ENCODE data around the gene ENPP1.
"Not testable (repeated sequence)": the region's sequence is repeated elsewhere in the genome, so short reads cannot be mapped to it uniquely, and the experiment has no call there.

ENPP1 gene

DNA sequence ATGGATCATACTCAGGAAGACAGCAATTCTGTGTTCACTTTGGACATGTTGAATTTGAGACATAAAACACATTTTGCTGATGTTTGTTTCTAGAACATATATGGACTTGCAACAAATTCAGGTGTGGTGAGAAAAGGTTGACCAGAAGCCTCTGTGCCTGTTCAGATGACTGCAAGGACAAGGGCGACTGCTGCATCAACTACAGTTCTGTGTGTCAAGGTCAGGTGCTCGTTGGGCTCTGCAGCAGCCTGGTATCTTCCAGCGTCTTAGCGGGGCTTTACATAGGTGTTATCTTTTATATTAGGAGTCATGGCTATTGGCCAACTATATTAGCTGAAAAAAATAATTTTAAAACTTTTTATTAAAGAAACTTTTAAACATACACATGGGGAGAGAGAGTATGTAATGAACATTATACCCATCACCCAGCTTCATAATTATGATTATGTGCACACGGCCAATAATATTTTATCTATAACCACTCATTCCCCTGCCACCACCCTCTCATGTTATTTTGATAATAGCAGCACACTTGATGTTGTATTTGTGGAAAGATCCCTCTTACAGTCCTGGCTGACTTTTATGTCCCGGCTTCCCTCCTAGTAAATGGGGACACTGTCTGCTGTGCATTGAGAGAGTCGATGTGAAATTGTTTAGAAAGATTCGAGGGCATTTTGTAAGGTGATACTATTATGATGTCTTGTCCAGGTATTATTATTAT, 43.4 kb downstream of the ENPP1 start:
- no peak for DNase-seq (ENCODE audit: insufficient read length, low spot score)
- no peak for FAIRE-seq
- TF ChIP-seq SPI1 (IDR thresholded peaks at IDR 0.05; ENCODE audit: low read depth, low read length) (no peak), PAX5 (IDR thresholded peaks at IDR 0.05; ENCODE audit: insufficient read depth, low read length, severe bottlenecking) (no peak)

DNA sequence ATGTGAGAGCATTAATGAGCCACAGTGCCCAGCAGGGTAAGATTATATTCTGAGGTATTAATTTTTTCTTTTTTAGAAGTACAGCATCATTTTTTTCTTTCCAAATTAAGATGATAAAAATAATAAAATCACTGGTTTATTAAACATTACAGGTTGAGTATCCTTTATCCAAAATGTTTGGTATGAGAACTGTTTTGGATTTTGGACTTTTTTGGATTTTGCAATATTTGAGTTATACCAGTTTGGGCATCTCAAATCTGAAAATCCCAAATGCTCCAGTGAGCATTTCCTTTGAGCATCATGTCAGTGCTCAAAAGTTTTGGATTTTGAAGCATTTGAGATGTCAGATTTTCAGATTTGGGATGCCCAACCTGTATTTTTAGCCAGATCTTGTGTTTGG, 44.4 kb downstream of the ENPP1 start:
- DNase-seq (ENCODE audit: insufficient read length, low spot score) (no peak), FAIRE-seq (no peak)
- no peak for TF ChIP-seq TAF1 (IDR thresholded peaks at IDR 0.05; ENCODE audit: low read depth, low read length)
- no peak for TF ChIP-seq POLR2A (IDR thresholded peaks at IDR 0.05; ENCODE audit: low read depth, low read length)
- TF ChIP-seq PAX5 (IDR thresholded peaks at IDR 0.05; ENCODE audit: insufficient read depth, low read length, severe bottlenecking), result no peak
- no peak for TF ChIP-seq POU2F2 (IDR thresholded peaks at IDR 0.05; ENCODE audit: low read depth, low read length)
- no peak for TF ChIP-seq SPI1 (IDR thresholded peaks at IDR 0.05; ENCODE audit: low read depth, low read length)
- no peak for TF ChIP-seq POLR2AphosphoS5 (IDR thresholded peaks at IDR 0.05; ENCODE audit: low read depth, low read length)

DNA sequence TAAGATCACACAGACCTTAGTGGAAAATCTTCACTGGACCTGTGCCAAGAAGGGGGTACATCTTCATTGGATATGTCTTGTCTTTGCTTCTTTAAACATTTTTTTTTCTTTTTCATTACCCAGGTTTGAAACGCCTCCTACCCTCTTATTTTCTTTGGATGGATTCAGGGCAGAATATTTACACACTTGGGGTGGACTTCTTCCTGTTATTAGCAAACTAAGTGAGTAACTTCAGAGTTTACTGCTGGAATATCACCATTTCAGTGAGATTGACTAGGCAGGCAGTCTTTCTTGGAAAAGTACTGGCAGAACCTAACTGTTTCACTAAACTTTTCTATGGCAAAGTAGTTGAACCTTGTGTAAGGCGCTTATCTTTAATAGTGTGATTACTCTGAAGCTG, 47.0 kb downstream of the ENPP1 start:
- TF ChIP-seq POLR2A (IDR thresholded peaks at IDR 0.05; ENCODE audit: low read depth, low read length) (no peak), SPI1 (IDR thresholded peaks at IDR 0.05; ENCODE audit: low read depth, low read length) (no peak), POU2F2 (IDR thresholded peaks at IDR 0.05; ENCODE audit: low read depth, low read length) (no peak), PAX5 (IDR thresholded peaks at IDR 0.05; ENCODE audit: insufficient read depth, low read length, severe bottlenecking) (no peak)
- DNase-seq (ENCODE audit: insufficient read length, low spot score), result no peak
- no peak for FAIRE-seq

DNA sequence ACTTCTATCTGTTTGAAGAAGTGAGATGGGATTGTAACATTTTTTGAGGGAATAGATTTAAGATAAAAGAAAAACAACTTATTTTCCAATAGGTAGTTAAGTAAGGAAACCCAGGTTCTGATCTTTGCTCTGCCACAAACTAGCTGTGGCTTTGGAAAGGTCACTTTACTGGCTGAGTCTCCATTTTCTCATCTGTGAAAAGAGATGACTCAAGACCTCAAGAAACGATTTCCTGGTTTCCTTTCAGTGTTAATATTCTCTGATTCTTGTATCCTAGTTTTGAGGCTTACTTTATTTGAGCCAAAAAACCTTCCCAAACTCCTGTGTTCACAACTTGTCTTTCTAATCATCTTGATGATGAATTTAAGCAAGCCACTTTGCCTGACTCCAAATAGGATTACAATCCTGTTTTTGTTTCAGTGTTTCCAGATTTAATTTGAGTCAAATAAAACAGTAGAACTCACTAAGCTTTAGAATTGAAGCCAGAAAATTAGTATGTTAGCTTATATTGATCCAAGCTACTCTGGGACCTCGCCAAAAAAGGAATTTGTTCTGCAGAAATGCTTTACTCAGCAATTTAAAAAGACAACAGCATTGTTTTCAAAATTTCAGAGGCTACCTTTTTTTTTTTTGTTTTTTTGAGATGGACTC, 51.1 kb downstream of the ENPP1 start:
- DNase-seq (ENCODE audit: insufficient read length, low spot score) (no peak), FAIRE-seq (no peak)
- TF ChIP-seq TAF1 (IDR thresholded peaks at IDR 0.05; ENCODE audit: low read depth, low read length) (no peak), SPI1 (IDR thresholded peaks at IDR 0.05; ENCODE audit: low read depth, low read length) (no peak), POLR2AphosphoS5 (IDR thresholded peaks at IDR 0.05; ENCODE audit: low read depth, low read length) (no peak), PAX5 (IDR thresholded peaks at IDR 0.05; ENCODE audit: insufficient read depth, low read length, severe bottlenecking) (no peak), POU2F2 (IDR thresholded peaks at IDR 0.05; ENCODE audit: low read depth, low read length) (no peak), POLR2A (IDR thresholded peaks at IDR 0.05; ENCODE audit: low read depth, low read length) (no peak)

DNA sequence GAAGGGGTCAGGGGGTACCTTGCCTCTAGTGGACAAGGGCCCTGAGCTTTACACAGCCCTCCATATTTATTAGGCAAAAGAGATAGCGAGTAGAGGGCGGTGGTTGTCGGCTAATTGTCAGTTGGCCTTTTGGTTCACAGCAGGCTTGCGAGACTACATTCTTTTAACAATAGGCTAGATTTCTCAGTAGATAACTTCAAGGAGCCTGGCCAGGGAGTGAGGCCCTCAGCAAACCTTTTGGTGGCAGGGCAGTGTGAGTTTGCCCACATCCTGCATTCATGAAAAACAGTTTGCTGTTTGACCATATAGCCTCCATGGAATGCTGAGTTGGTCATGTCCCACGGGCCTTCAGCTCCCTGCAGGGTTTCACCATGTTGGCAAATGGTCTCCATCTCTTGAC, 51.8 kb downstream of the ENPP1 start:
- not testable (repeated sequence) for FAIRE-seq; DNase-seq (ENCODE audit: insufficient read length, low spot score)

DNA sequence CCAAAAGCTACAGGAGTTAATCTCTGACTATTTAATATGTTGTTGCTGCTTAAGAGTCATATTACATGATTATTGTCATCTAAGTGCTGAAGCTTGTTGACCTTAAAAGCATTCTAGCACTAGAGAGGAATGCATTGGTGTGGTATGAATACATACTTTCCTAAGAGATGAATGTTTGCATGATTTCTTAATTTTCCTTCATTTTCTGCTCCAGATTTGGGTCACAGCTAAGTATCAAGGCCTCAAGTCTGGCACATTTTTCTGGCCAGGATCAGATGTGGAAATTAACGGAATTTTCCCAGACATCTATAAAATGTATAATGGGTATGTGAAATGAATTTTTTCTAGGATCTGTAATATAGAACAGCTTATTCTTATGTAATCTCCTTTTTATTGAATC, 53.6 kb downstream of the ENPP1 start:
- DNase-seq (ENCODE audit: insufficient read length, low spot score), result no peak
- FAIRE-seq, result no peak
- TF ChIP-seq POU2F2 (IDR thresholded peaks at IDR 0.05; ENCODE audit: low read depth, low read length), result no peak
- TF ChIP-seq POLR2A (IDR thresholded peaks at IDR 0.05; ENCODE audit: low read depth, low read length), result no peak
- no peak for TF ChIP-seq PAX5 (IDR thresholded peaks at IDR 0.05; ENCODE audit: insufficient read depth, low read length, severe bottlenecking)
- no peak for TF ChIP-seq POLR2AphosphoS5 (IDR thresholded peaks at IDR 0.05; ENCODE audit: low read depth, low read length)
- TF ChIP-seq SPI1 (IDR thresholded peaks at IDR 0.05; ENCODE audit: low read depth, low read length), result no peak
- no peak for TF ChIP-seq TAF1 (IDR thresholded peaks at IDR 0.05; ENCODE audit: low read depth, low read length)

DNA sequence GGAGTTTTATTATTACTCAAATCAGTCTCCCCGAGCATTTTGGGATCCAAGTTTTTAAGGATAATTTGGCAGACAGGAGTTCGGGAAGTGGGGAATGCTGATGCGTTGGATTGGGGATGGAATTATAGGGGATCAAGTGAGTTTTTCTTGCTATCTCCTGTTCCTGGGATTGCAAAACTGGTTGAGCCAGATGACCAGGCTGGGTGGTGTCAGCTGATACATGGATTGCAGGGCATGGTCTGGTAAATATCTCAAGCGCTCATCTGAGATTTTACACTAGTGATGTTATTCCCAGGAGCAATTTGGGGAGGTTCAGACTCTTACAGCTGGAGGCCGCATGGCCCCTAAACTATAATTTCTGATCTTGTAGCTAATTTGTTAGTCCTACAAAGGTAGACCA, 54.7 kb downstream of the ENPP1 start:
- DNase-seq (ENCODE audit: insufficient read length, low spot score), result no peak
- no peak for TF ChIP-seq POU2F2 (IDR thresholded peaks at IDR 0.05; ENCODE audit: low read depth, low read length)
- TF ChIP-seq TAF1 (IDR thresholded peaks at IDR 0.05; ENCODE audit: low read depth, low read length), result no peak
- no peak for TF ChIP-seq SPI1 (IDR thresholded peaks at IDR 0.05; ENCODE audit: low read depth, low read length)
- no peak for TF ChIP-seq POLR2AphosphoS5 (IDR thresholded peaks at IDR 0.05; ENCODE audit: low read depth, low read length)
- no peak for TF ChIP-seq PAX5 (IDR thresholded peaks at IDR 0.05; ENCODE audit: insufficient read depth, low read length, severe bottlenecking)
- TF ChIP-seq POLR2A (IDR thresholded peaks at IDR 0.05; ENCODE audit: low read depth, low read length), result no peak
- FAIRE-seq, result no peak

DNA sequence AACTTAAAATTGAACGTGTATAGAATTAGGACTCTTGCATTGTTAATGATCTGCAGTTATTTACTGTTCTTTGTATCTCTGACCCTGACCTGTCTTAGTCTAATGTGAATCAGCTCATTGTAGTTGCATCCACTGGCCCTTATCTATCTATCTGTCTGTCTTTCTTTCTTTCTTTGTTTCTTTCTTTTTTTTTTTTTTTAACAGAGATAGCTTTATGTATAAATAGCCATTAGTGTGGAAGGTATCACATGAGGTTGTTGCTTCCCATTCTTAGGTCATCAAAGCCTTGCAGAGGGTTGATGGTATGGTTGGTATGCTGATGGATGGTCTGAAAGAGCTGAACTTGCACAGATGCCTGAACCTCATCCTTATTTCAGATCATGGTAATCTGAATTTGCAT, 59.9 kb downstream of the ENPP1 start:
- FAIRE-seq (no peak), DNase-seq (ENCODE audit: insufficient read length, low spot score) (no peak)
- TF ChIP-seq SPI1 (IDR thresholded peaks at IDR 0.05; ENCODE audit: low read depth, low read length) (no peak), POLR2A (IDR thresholded peaks at IDR 0.05; ENCODE audit: low read depth, low read length) (no peak), TAF1 (IDR thresholded peaks at IDR 0.05; ENCODE audit: low read depth, low read length) (no peak), PAX5 (IDR thresholded peaks at IDR 0.05; ENCODE audit: insufficient read depth, low read length, severe bottlenecking) (no peak), POLR2AphosphoS5 (IDR thresholded peaks at IDR 0.05; ENCODE audit: low read depth, low read length) (no peak), POU2F2 (IDR thresholded peaks at IDR 0.05; ENCODE audit: low read depth, low read length) (no peak)

DNA sequence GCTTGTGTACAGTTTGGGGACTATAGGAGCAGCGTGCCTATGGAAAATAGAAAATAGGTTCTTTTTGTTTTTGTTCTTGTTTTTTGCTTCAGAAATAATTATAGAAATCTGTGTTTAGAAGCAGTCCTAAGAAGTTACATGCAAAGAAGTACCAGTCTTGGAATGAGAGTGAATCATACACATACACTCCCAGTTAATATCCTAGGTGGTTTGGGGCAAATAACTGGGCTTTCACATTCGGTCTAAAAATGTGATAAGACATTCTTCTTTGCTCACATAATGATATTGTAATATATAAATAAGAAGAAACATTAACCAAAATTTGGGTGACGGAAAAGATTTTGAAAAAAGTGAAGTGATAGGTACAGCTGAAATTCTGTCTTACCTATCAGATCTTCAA, 61.0 kb downstream of the ENPP1 start:
- no peak for DNase-seq (ENCODE audit: insufficient read length, low spot score)

DNA sequence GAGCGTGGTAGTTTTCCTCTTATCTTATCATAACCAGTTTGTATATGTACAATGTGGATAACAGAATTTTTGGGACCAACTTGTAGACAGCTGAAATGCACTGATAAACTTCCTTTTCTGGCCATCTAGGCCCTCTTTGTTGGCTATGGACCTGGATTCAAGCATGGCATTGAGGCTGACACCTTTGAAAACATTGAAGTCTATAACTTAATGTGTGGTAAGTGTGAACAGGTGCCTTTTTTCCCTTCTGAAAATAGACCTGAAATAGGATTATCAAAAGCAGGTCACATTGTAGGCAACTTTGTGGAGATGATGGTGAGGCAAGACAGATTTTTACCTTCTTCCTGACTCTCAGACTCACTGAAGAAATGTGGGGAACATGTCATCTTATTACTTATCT, 67.8 kb downstream of the ENPP1 start:
- DNase-seq (ENCODE audit: insufficient read length, low spot score), result no peak
- TF ChIP-seq TAF1 (IDR thresholded peaks at IDR 0.05; ENCODE audit: low read depth, low read length) (no peak), POLR2AphosphoS5 (IDR thresholded peaks at IDR 0.05; ENCODE audit: low read depth, low read length) (no peak), POU2F2 (IDR thresholded peaks at IDR 0.05; ENCODE audit: low read depth, low read length) (no peak), PAX5 (IDR thresholded peaks at IDR 0.05; ENCODE audit: insufficient read depth, low read length, severe bottlenecking) (no peak), POLR2A (IDR thresholded peaks at IDR 0.05; ENCODE audit: low read depth, low read length) (no peak), SPI1 (IDR thresholded peaks at IDR 0.05; ENCODE audit: low read depth, low read length) (no peak)
- FAIRE-seq, result no peak

More for the DNA sequence above, 61.0 kb downstream of the ENPP1 start:
- TF ChIP-seq POU2F2 (IDR thresholded peaks at IDR 0.05; ENCODE audit: low read depth, low read length) (no peak), SPI1 (IDR thresholded peaks at IDR 0.05; ENCODE audit: low read depth, low read length) (no peak)
- no peak for FAIRE-seq
